Activated T-cell treated with anti-CD3 and anti-CD28 coated beads, Interleukin-2, amount 50 U/mL, for 72 hours (primary cell): ENCODE results near the gene CDCP1. TPM values are rescaled to one million over a fixed set of nuclear protein-coding genes. Genes with fewer than 3 reads are reported as not detected.

ENCODE experiments used
- ATAC-seq, 2 donors: fragments of 150-1000 bp; cut with Tn5 transposase; replicated peaks in 1 of 2; 2 replicates each; pipeline ENCODE4 v1.10.0; 2021; ENCODE audit warnings: moderate library complexity in 2 of 2, mild to moderate bottlenecking in 1 of 2
- DNase-seq, 2 donors: peaks; one replicate each; pipeline ENCODE4 v3.0.0; 2021 to 2022; ENCODE audit warnings: mixed read lengths in 1 of 2
- H3K27ac Mint-ChIP-seq: one replicate; pipeline ENCODE4 v1.8.0; 2022; ENCODE audit warnings: mild to moderate bottlenecking, moderate library complexity, mixed read lengths
- H3K27me3 Mint-ChIP-seq: one replicate; pipeline ENCODE4 v1.8.0; 2022; ENCODE audit warnings: low read depth, mixed read lengths
- H3K36me3 Mint-ChIP-seq, 2 donors: one replicate each; pipeline ENCODE4 v1.8.0; 2022; ENCODE audit warnings: mixed read lengths in 2 of 2, mild to moderate bottlenecking in 1 of 2; ENCODE audit not compliant: insufficient read depth in 2 of 2
- H3K4me1 Mint-ChIP-seq: one replicate; pipeline ENCODE4 v1.8.0; 2022; ENCODE audit warnings: low read depth, mixed read lengths
- H3K4me3 Mint-ChIP-seq, 2 donors: one replicate each; pipeline ENCODE4 v1.8.0; 2022; ENCODE audit warnings: mild to moderate bottlenecking in 2 of 2, mixed read lengths in 2 of 2, moderate library complexity in 2 of 2
- H3K9me3 Mint-ChIP-seq, 2 donors: one replicate each; pipeline ENCODE4 v1.8.0; 2022; ENCODE audit warnings: mixed read lengths in 2 of 2
- total RNA-seq, 2 donors: library from RNA; stranded (reverse); gene quantifications; one replicate each; pipeline ENCODE4 v1.2.3, GENCODE V29; 2022

CDCP1 gene
- total RNA-seq, 2 donors from 2014 or later: 1.2 to 2.8 TPM

GRCh38 chr3:45034612-45035252 lies 111.4 kb downstream of the CDCP1 start:
- Mint-ChIP-seq H3K9me3 (no peaks in the 10 kb centered on the region), H3K27me3 (peaks cover 43% of the 10 kb centered on the region), H3K36me3 (no peaks in the 10 kb centered on the region), H3K4me1 (peaks cover 36% of the 10 kb centered on the region), H3K4me3 (peak overlapping the region; percentile 8 to 65), H3K27ac (no peak overlapping the region)
- peak; percentile 46 to 54 for DNase-seq
- ATAC-seq: peak; percentile 37 to 54

GRCh38 chr3:45033791-45034190 lies 112.4 kb downstream of the CDCP1 start:
- Mint-ChIP-seq H3K36me3 (no peaks in the 10 kb centered on the region), H3K9me3 (no peaks in the 10 kb centered on the region), H3K4me1 (peaks cover 36% of the 10 kb centered on the region), H3K27ac (no peak overlapping the region), H3K4me3 (no peak overlapping the region), H3K27me3 (peaks cover 43% of the 10 kb centered on the region)
- DNase-seq (no peak), ATAC-seq (no peak)

Other genes with a start within 250 kb of the CDCP1 start
- 10 to 100 TPM; 33.0 to 37.6 TPM for gene ZDHHC3, start 170.2 kb downstream of the CDCP1 start, total RNA-seq
- gene EXOSC7, start 170.1 kb downstream of the CDCP1 start, total RNA-seq: 10 to 100 TPM; 42.9 to 46.9 TPM
- under 1 TPM in 1 of 2 donors, not detected in 1; 0.25 TPM for gene CLEC3B, start 120.1 kb downstream of the CDCP1 start, total RNA-seq
- gene TMEM158, start 79.9 kb upstream of the CDCP1 start, total RNA-seq: not detected
- 10 to 100 TPM; 19.1 to 21.0 TPM for gene LARS2, start 242.2 kb upstream of the CDCP1 start, total RNA-seq